GM12878 (cell line): ENCODE results near the gene ZNF280A. TPM values are rescaled to one million over a fixed set of nuclear protein-coding genes. Genes with fewer than 3 reads are reported as not detected.

Source experiments
- ATAC-seq: fragments of 200-7000 bp; cut with Tn5 transposase; 3 replicates; pipeline ENCODE4 v1.9.1; 2020; ENCODE audit warnings: mild to moderate bottlenecking, moderate library complexity
- BruUV-seq: library from RNA; stranded (reverse); fragments of 400-500 nt; replicated peaks from 2 replicates; lab custom pipeline; 2021; lab: Mats Ljungman, UMichigan
- CTCF ChIA-PET: fragments of 300-600 bp; sonication (Branson Sonifier 250); formaldehyde crosslinking; extraction: SDS; loops from one replicate; lab custom pipeline; 2021; ENCODE audit warnings: inconsistent platforms; lab: Yijun Ruan, JAX
- POLR2A ChIA-PET: fragments of 350-600 bp; formaldehyde crosslinking; extraction: SDS; loops from one replicate; lab custom pipeline; 2021; ENCODE audit warnings: inconsistent platforms; lab: Charles Lee
- RAD21 ChIA-PET: fragments of 300-600 bp; sonication (Branson Sonifier 250); formaldehyde crosslinking; loops from one replicate; lab custom pipeline; 2023; ENCODE audit warnings: antibody characterized with exemption; ENCODE audit not compliant: unreplicated experiment; lab: Charles Lee
- SMC1A ChIA-PET: fragments of 300-600 bp; sonication (Branson Sonifier 250); formaldehyde crosslinking; loops from one replicate; lab custom pipeline; 2023; ENCODE audit not compliant: unreplicated experiment, uncharacterized antibody; lab: Charles Lee
- DNase-seq: peaks from one replicate; pipeline ENCODE4 v3.0.0-alpha.2; 2011; ENCODE audit warnings: low read depth, low spot score
- FAIRE-seq: peaks from 3 replicates; lab custom pipeline; 2011; peaks lifted over from hg19 to GRCh38; lab: Jason Lieb, UNC
- H2AFZ ChIP-seq: 2 replicates; pipeline ENCODE4 v1.6.0; 2011; ENCODE audit warnings: low read depth, low read length, control low read depth; ENCODE audit not compliant: control insufficient read depth
- H3K27ac ChIP-seq: 2 replicates; pipeline ENCODE4 v1.5.1; 2011; ENCODE audit warnings: control low read depth; ENCODE audit not compliant: control insufficient read depth, insufficient read depth
- H3K27me3 ChIP-seq, 2 experiments: replicated peaks in 1 of 2; 2 replicates each; pipeline versions ENCODE4 v1.6.0 to v1.6.1; 2011; ENCODE audit warnings: low read length in 1 of 2; ENCODE audit not compliant: control insufficient read depth in 2 of 2, insufficient read depth in 2 of 2
- H3K36me3 ChIP-seq, 2 experiments: 2 replicates each; pipeline ENCODE4 v1.5.1; 2011; ENCODE audit warnings: low read length in 1 of 2; ENCODE audit not compliant: control insufficient read depth in 2 of 2, insufficient read depth in 2 of 2
- H3K4me1 ChIP-seq: 2 replicates; pipeline ENCODE4 v1.6.1; 2011; ENCODE audit warnings: mild to moderate bottlenecking, low read length, moderate library complexity, mixed read lengths; ENCODE audit not compliant: control insufficient read depth, insufficient read depth
- H3K4me2 ChIP-seq: 2 replicates; pipeline ENCODE4 v1.6.0; 2011; ENCODE audit warnings: control low read depth; ENCODE audit not compliant: control insufficient read depth, insufficient read depth
- H3K4me3 ChIP-seq: fragments of 200-600 bp; sonication (generic); 2 replicates; pipeline ENCODE4 v1.5.1; 2016
- H3K79me2 ChIP-seq: 2 replicates; pipeline ENCODE4 v1.6.0; 2011; ENCODE audit warnings: low read length; ENCODE audit not compliant: control insufficient read depth, insufficient read depth
- H3K9ac ChIP-seq: 2 replicates; pipeline ENCODE4 v1.8.0; 2011; ENCODE audit warnings: low read length, control low read depth, mixed read lengths; ENCODE audit not compliant: control insufficient read depth, insufficient read depth
- H3K9me3 ChIP-seq: replicated peaks from 3 replicates; pipeline ENCODE4 v1.5.1; 2011; ENCODE audit warnings: mild to moderate bottlenecking, low read length; ENCODE audit not compliant: control insufficient read depth, insufficient read depth
- H4K20me1 ChIP-seq: 2 replicates; pipeline ENCODE4 v1.6.0; 2011; ENCODE audit not compliant: control insufficient read depth, insufficient read depth
- HDAC6 ChIP-seq: fragments of 200-600 bp; sonication (generic); IDR thresholded peaks from one replicate; pipeline ENCODE4 v1.8.0; 2017; ENCODE audit warnings: antibody characterized with exemption; ENCODE audit not compliant: unreplicated experiment
- MEF2A ChIP-seq: IDR thresholded peaks from 2 replicates; pipeline ENCODE4 v1.6.1; 2011; ENCODE audit warnings: low read depth, mild to moderate bottlenecking, low read length, moderate library complexity; ENCODE audit not compliant: insufficient read depth
- MYC ChIP-seq: IDR thresholded peaks from 2 replicates; pipeline ENCODE4 v1.6.1; 2011; ENCODE audit warnings: mild to moderate bottlenecking, low read length, moderate library complexity, inconsistent platforms; ENCODE audit not compliant: insufficient read depth, insufficient replicate concordance, insufficient read length, severe bottlenecking
- NRF1 ChIP-seq: conservative IDR thresholded peaks from 2 replicates; pipeline ENCODE4 v1.6.1; 2011; ENCODE audit warnings: mild to moderate bottlenecking, low read depth, low read length, improper control_type of control experiment
- PKNOX1 ChIP-seq: fragments of 450-650 bp; IDR thresholded peaks from 2 replicates; pipeline ENCODE4 v1.6.1; 2016; ENCODE audit warnings: mild to moderate bottlenecking
- SIN3A ChIP-seq: IDR thresholded peaks from 2 replicates; pipeline ENCODE4 v1.6.1; 2012; ENCODE audit warnings: low read depth, low read length, improper control_type of control experiment
- ZNF24 ChIP-seq: fragments of 450-650 bp; IDR thresholded peaks from 2 replicates; pipeline ENCODE4 v1.6.1; 2017; ENCODE audit warnings: antibody characterized with exemption, mild to moderate bottlenecking
- WGBS: methylation state at CpG from one replicate; pipeline ENCODE4 v1.1.6; 2016; ENCODE audit warnings: low lambda C conversion rate; ENCODE audit not compliant: insufficient replicate concordance, insufficient coverage; ENCODE audit errors: missing lambda C conversion rate; 5-methylcytosine and 5-hydroxymethylcytosine counted together
- in situ Hi-C: fragments of 300-500 bp; cut with MboI; formaldehyde crosslinking; loops from 9 replicates; pipeline ENCODE4 v1.14.3; 2018; ENCODE audit warnings: mixed read lengths
- intact Hi-C: fragments of 100-400 bp; cut with micrococcal nuclease; formaldehyde crosslinking; loops from one replicate; pipeline ENCODE4 v1.14.2; 2022; ENCODE audit not compliant: unreplicated experiment
- polyA plus RNA-seq, 11 experiments: library from polyadenylated mRNA; depleted of rRNA in 4 of 11; unstranded in 6 of 11; stranded (reverse) in 5 of 11; fragments of >200 nt; fragmentation: Nextera tagmentation in 4 of 11; fragmentation: Illumina TruSeq in 1 of 11; extraction: Ambion mirVana in 4 of 11; extraction: Trizol in 1 of 11; gene quantifications; 1 replicate in 1 of 11; 2 replicates in 10 of 11; pipeline versions ENCODE4 v1.2.1 to v1.2.3, GENCODE V29; 2011 to 2016; ENCODE audit warnings: inconsistent platforms in 2 of 11, missing spikeins in 2 of 11, low read depth in 1 of 11
- total RNA-seq, 4 experiments: library from RNA; depleted of rRNA in 3 of 4; stranded (reverse); fragments of >200 nt in 3 of 4; fragmentation: Illumina TruSeq in 1 of 4; extraction: Trizol in 1 of 4; gene quantifications; 2 replicates each; pipeline versions ENCODE4 v1.2.1 to v1.2.3, GENCODE V29; 2013 to 2021

ZNF280A gene
- total and polyA plus RNA-seq, 10 of the 15 experiments (the other 5 are each of a cell fraction or from before 2014, with no cell fraction given): 0.03 to 0.06 TPM; not detected in 8

- Histone ChIP-seq H3K27ac (no peak overlapping the region), H3K79me2 (no peaks in the 10 kb centered on the region), H3K9ac (no peak overlapping the region), H3K4me1 (no peaks in the 10 kb centered on the region), H3K36me3 (no peaks in the 10 kb centered on the region), H3K9me3 (no peaks in the 10 kb centered on the region), H3K4me2 (no peak overlapping the region), H4K20me1 (no peaks in the 10 kb centered on the region), H3K4me3 (no peak overlapping the region), H3K27me3 (no peaks in the 10 kb centered on the region), H2AFZ (no peak overlapping the region)
- DNase-seq: no peak
- FAIRE-seq: no peak
- TF ChIP-seq SIN3A (no peak), HDAC6 (no peak), ZNF24 (no peak), MEF2A (no peak), PKNOX1 (no peak), MYC (no peak), NRF1 (no peak)
- ChIA-PET POLR2A (no interaction called here), SMC1A (interaction anchor here (0.9 to 5.2 kb wide), 3 partner anchors 35 to 121 kb away, joined by 3 to 53 read pairs (median 5); no protein-coding TSS in a partner anchor), CTCF (interaction anchor here (1.0 to 3.0 kb wide), 6 partner anchors 17 to 220 kb away, joined by 3 to 21 read pairs (median 4); no protein-coding TSS in a partner anchor), RAD21 (interaction anchor here (1.1 to 1.8 kb wide), 2 partner anchors 88 to 232 kb away, joined by 3 to 4 read pairs; no protein-coding TSS in a partner anchor)
- 47% methylated on average over 1 of the region's 1 CpG for WGBS
- BruUV-seq: no TSS peak
- ATAC-seq: no peak
- in situ Hi-C loops: no loop called here
- intact Hi-C loops: no loop called here
Observed at GRCh38 chr22:22465782-22466181, 54.3 kb downstream of the ZNF280A start.
